K562 (cell line): ENCODE data around the gene FEN1. TPM values are rescaled to one million over a fixed set of nuclear protein-coding genes. Genes with fewer than 3 reads are reported as not detected.
A peak's percentile ranks its signal among the peaks of the same experiment; 100 is the strongest.

Source experiments
- ARID1B ChIP-seq: fragments of 450-650 bp; IDR thresholded peaks from 2 replicates; pipeline ENCODE4 v1.6.1; 2016; ENCODE audit warnings: antibody characterized with exemption, mild to moderate bottlenecking, inconsistent platforms
- BACH1 ChIP-seq: fragments of 200-800 bp; sonication (Bioruptor generic); IDR thresholded peaks from 2 replicates; pipeline ENCODE4 v1.6.1; 2016; ENCODE audit warnings: missing genetic modification characterization, missing compliant biosample characterization
- BCOR ChIP-seq: fragments of 450-650 bp; IDR thresholded peaks from 2 replicates; pipeline ENCODE4 v1.6.1; 2016
- BHLHE40 ChIP-seq: IDR thresholded peaks from 2 replicates; pipeline ENCODE4 v1.6.1; 2011; ENCODE audit warnings: low read length, improper control_type of control experiment
- CBFA2T2 ChIP-seq: fragments of 450-650 bp; conservative IDR thresholded peaks from 2 replicates; pipeline ENCODE4 v1.6.1; 2017; ENCODE audit warnings: mild to moderate bottlenecking
- CBX8 ChIP-seq: fragments of 200-600 bp; sonication (generic); IDR thresholded peaks from 2 replicates; pipeline ENCODE4 v1.6.1; 2012; ENCODE audit warnings: borderline replicate concordance, mixed run types, low read depth, mild to moderate bottlenecking, moderate library complexity, mixed read lengths, low read length, control low read depth, inconsistent platforms; ENCODE audit not compliant: poor library complexity, severe bottlenecking; ENCODE audit errors: extremely low read depth
- CEBPB ChIP-seq: fragments of 450-650 bp; IDR thresholded peaks from 2 replicates; pipeline ENCODE4 v1.6.1; 2016; ENCODE audit warnings: missing genetic modification characterization, missing compliant biosample characterization
- CREM ChIP-seq: IDR thresholded peaks from 2 replicates; pipeline ENCODE4 v1.6.1; 2014; ENCODE audit warnings: antibody characterized with exemption, low read depth
- FOXM1 ChIP-seq, 2 experiments: fragments of 450-650 bp in 1 of 2; sonication (generic) in 1 of 2; formaldehyde crosslinking in 1 of 2; IDR thresholded peaks; 2 replicates each; pipeline versions ENCODE4 v1.6.1 to v1.9.0; 2017 to 2022; ENCODE audit warnings: low read depth in 2 of 2, mild to moderate bottlenecking in 2 of 2, missing genetic modification reagents in 1 of 2, moderate library complexity in 1 of 2
- HNRNPH1 ChIP-seq: fragments of 200-400 bp; formaldehyde crosslinking; optimal IDR thresholded peaks from 2 replicates; pipeline ENCODE3; 2017; ENCODE audit warnings: low read depth, mild to moderate bottlenecking, low read length, moderate library complexity
- KDM4B ChIP-seq, 2 experiments: fragments of 450-650 bp in 1 of 2; sonication (generic) in 1 of 2; IDR thresholded peaks; 2 replicates each; pipeline ENCODE4 v1.6.1; 2016 to 2017; ENCODE audit warnings: borderline replicate concordance in 2 of 2, antibody characterized with exemption in 1 of 2, low read depth in 1 of 2, mild to moderate bottlenecking in 1 of 2
- LARP7 ChIP-seq: fragments of 450-650 bp; IDR thresholded peaks from 2 replicates; pipeline ENCODE4 v1.6.1; 2016
- MIER1 ChIP-seq: fragments of 450-650 bp; IDR thresholded peaks from 2 replicates; pipeline ENCODE4 v1.6.1; 2016; ENCODE audit warnings: antibody characterized with exemption, mild to moderate bottlenecking, low read depth
- MYNN ChIP-seq, 2 experiments: sonication (generic); formaldehyde crosslinking in 1 of 2; IDR thresholded peaks; 2 replicates each; pipeline versions ENCODE4 v1.5.0 to v1.6.1; 2016 to 2020; ENCODE audit warnings: antibody characterized with exemption in 1 of 2, missing genetic modification reagents in 1 of 2
- NELFE ChIP-seq: IDR thresholded peaks from 2 replicates; pipeline ENCODE4 v1.6.1; 2011; ENCODE audit warnings: mild to moderate bottlenecking; ENCODE audit not compliant: insufficient read depth, insufficient read length
- NUFIP1 ChIP-seq: fragments of 450-650 bp; IDR thresholded peaks from 2 replicates; pipeline ENCODE4 v1.6.1; 2018; ENCODE audit not compliant: partially characterized antibody
- PHB ChIP-seq: fragments of 250-450 bp; sonication (Bioruptor Pico); IDR thresholded peaks from 2 replicates; pipeline ENCODE4 v1.5.0; 2021
- SMAD4 ChIP-seq: fragments of 250-450 bp; sonication (Bioruptor Pico); conservative IDR thresholded peaks from 2 replicates; pipeline ENCODE4 v1.8.0; 2021; ENCODE audit warnings: inconsistent platforms, mild to moderate bottlenecking, moderate library complexity
- SPI1 ChIP-seq: IDR thresholded peaks from 2 replicates; pipeline ENCODE4 v1.6.1; 2011; ENCODE audit warnings: low read depth, low read length, control low read depth, borderline replicate concordance
- UBTF ChIP-seq, 2 experiments: IDR thresholded peaks; 2 replicates each; pipeline ENCODE4 v1.6.1; 2012; ENCODE audit warnings: improper control_type of control experiment in 2 of 2, low read depth in 2 of 2, low read length in 2 of 2, borderline replicate concordance in 1 of 2
- ZNF445 ChIP-seq: fragments of 250-450 bp; sonication (Bioruptor Pico); IDR thresholded peaks from 2 replicates; pipeline ENCODE4 v1.4.0; 2020; ENCODE audit warnings: low read depth, mild to moderate bottlenecking, moderate library complexity
- ZNF77 ChIP-seq: fragments of 250-450 bp; sonication (Bioruptor Pico); IDR thresholded peaks from 2 replicates; pipeline ENCODE4 v1.5.0; 2020
- polyA plus RNA-seq, 8 experiments: library from polyadenylated mRNA; depleted of rRNA in 4 of 8; stranded (reverse) in 5 of 8; unstranded in 3 of 8; fragments of >200 nt; fragmentation: Nextera tagmentation in 2 of 8; fragmentation: Illumina TruSeq in 1 of 8; extraction: Ambion mirVana in 2 of 8; extraction: Trizol in 1 of 8; gene quantifications; 2 replicates each; pipeline versions ENCODE4 v1.2.1 to v1.2.3, GENCODE V29; 2011 to 2014; ENCODE audit warnings: inconsistent platforms in 1 of 8, missing spikeins in 1 of 8
- total RNA-seq, 7 experiments: library from RNA; depleted of rRNA in 6 of 7; stranded (reverse); fragments of >200 nt in 6 of 7; fragmentation: Illumina TruSeq in 2 of 7; extraction: Trizol in 2 of 7; gene quantifications; 2 replicates each; pipeline versions ENCODE4 v1.2.1 to v1.2.3, GENCODE V29; 2011 to 2021; ENCODE audit warnings: low replicate concordance in 1 of 7
- TF ChIP-seq, protein P1 (sequence below): fragments of 450-650 bp; IDR thresholded peaks from 2 replicates; pipeline ENCODE4 v1.6.1; 2017; ENCODE audit warnings: antibody characterized with exemption
- TF ChIP-seq, protein P2 (sequence below), 2 experiments: fragments of 450-650 bp in 1 of 2; sonication (generic) in 1 of 2; formaldehyde crosslinking; conservative IDR thresholded peaks; 2 replicates each; pipeline versions ENCODE4 v1.4.0 to v1.8.1; 2020 to 2022; ENCODE audit warnings: mild to moderate bottlenecking in 1 of 2, missing genetic modification reagents in 1 of 2

The FEN1 gene
- total and polyA plus RNA-seq, 9 of the 15 experiments (the other 6 are each of a cell fraction or from before 2014, with no cell fraction given), result 58.1 to 156 (median 137) TPM

DNA sequence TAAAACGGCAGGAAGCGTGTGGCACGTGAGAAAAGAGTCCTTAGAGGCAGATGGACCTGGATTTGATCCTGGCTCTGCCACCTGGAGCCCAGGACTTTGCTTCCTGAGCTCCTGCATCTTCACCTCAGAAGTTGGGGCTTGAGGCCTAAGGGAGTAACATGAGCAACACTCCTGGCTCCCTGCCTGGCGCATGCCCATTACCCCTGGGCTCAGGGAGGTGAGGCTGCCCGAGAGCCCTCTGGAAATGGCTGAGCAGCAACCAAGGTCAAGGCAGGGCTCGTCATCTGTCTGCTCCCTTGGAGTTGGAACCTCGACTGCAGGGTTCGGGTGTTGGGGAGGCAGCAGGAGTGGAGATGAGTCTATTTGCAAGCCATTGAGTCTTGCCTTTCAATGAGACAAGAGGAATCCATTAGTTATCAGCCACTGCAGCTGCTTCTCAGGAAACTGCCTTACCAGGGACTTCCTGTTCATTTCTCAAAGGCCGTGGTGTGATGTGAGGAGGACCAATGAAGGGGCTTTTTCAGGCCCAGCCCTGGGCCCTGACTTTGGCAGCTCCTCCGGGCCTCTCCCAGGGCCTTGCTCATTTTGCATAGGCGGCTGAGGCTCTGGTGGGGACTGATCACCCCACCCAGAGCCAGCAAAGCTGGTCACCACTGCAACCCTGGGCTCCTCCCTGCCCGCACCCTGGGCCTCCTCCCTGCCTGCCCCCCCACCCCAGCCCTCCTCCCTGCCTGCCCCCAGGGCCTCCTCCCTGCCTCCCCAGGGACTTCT lies 41.8 kb downstream of the FEN1 start (continued):
- 0 out of 2 replicates have a peak, but pooled peaks have one; percentile 49 for TF ChIP-seq PHB (CRISPR knock-in tag)
- peak; percentile 6; the same call in 1 of the 2 replicates for TF ChIP-seq CREM
- TF ChIP-seq BHLHE40, result peak; percentile 38; the same call in 1 of the 2 replicates
- TF ChIP-seq CEBPB (tag), result no peak
- no peak for TF ChIP-seq ZNF445
- TF ChIP-seq SPI1, result peak; percentile 86
- no peak for TF ChIP-seq NELFE
- no peak for TF ChIP-seq NUFIP1
- TF ChIP-seq UBTF (IDR thresholded peaks at IDR 0.05; ENCODE audit: borderline replicate concordance in 1 of 2, low read depth in 2 of 2, low read length in 2 of 2), result peak in 1 of 2 experiments; percentile 79; a peak in 2 of 4 replicates
- TF ChIP-seq LARP7, result no peak
- peak; percentile 75 for TF ChIP-seq CBFA2T2
- peak; percentile 67; the same call in 1 of the 2 replicates for TF ChIP-seq BACH1 (tag)
- TF ChIP-seq HNRNPH1, result no peak
- no peak for TF ChIP-seq FOXM1 (IDR thresholded peaks at IDR 0.05; ENCODE audit: low read depth)
- no peak for TF ChIP-seq FOXM1 (CRISPR knock-in tag; IDR thresholded peaks at IDR 0.05; ENCODE audit: low read depth)
- TF ChIP-seq MIER1, result no peak
- no peak for TF ChIP-seq CBX8
- no peak for TF ChIP-seq BCOR
- TF ChIP-seq, protein P1, sequence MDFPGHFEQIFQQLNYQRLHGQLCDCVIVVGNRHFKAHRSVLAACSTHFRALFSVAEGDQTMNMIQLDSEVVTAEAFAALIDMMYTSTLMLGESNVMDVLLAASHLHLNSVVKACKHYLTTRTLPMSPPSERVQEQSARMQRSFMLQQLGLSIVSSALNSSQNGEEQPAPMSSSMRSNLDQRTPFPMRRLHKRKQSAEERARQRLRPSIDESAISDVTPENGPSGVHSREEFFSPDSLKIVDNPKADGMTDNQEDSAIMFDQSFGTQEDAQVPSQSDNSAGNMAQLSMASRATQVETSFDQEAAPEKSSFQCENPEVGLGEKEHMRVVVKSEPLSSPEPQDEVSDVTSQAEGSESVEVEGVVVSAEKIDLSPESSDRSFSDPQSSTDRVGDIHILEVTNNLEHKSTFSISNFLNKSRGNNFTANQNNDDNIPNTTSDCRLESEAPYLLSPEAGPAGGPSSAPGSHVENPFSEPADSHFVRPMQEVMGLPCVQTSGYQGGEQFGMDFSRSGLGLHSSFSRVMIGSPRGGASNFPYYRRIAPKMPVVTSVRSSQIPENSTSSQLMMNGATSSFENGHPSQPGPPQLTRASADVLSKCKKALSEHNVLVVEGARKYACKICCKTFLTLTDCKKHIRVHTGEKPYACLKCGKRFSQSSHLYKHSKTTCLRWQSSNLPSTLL, result no peak
- TF ChIP-seq KDM4B (IDR thresholded peaks at IDR 0.05; ENCODE audit: borderline replicate concordance in 2 of 2, low read depth in 1 of 2), result no peak
- TF ChIP-seq ZNF77 (CRISPR knock-in tag), result no peak
- no peak for TF ChIP-seq MYNN (IDR thresholded peaks at IDR 0.05)
- TF ChIP-seq MYNN (CRISPR knock-in tag; IDR thresholded peaks at IDR 0.05), result no peak
- TF ChIP-seq SMAD4 (CRISPR knock-in tag), result peak; percentile 91
- peak; percentile 94 for TF ChIP-seq ARID1B
- TF ChIP-seq, protein P2, sequence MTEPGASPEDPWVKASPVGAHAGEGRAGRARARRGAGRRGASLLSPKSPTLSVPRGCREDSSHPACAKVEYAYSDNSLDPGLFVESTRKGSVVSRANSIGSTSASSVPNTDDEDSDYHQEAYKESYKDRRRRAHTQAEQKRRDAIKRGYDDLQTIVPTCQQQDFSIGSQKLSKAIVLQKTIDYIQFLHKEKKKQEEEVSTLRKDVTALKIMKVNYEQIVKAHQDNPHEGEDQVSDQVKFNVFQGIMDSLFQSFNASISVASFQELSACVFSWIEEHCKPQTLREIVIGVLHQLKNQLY (CRISPR knock-in tag; conservative IDR thresholded peaks at IDR 0.05), result no peak
